Measurements from ENCODE around the gene GDF10. TPM values are rescaled to one million over a fixed set of nuclear protein-coding genes. Genes with fewer than 3 reads are reported as not detected.

Gene GDF10
- total RNA-seq, 4 donors from 2014 or later, result 0.29 to 12.6 (median 0.57) TPM

DNA sequence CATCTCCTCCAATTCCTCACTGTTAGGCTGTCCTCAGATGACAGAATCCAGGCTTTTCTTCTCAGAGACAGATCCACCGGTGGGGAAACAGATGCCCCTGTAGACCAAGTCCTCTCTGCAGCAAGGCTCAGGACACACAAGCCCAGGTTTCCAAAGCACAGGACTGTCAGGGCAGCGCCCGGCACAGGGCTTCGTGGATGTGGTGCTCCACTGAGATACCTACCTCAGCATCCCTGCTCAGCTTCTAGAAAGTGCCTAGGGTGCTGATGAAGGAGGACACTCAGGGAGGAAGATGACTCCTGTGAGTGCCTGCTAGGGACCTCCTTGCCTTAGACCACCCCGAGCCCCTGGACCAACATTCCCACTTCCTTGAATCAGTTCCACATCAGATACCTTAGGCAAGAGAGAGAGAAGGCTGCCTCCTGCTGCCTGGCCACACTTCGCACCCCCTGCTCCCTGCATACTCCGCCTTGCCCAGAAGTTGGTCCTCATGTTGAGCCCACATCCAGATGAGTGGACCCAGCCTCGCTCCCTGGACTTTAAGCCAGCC lies 39.3 kb downstream of the GDF10 start:
- no peak for TF ChIP-seq POLR2A (IDR thresholded peaks at IDR 0.05)
- TF ChIP-seq, protein P1, sequence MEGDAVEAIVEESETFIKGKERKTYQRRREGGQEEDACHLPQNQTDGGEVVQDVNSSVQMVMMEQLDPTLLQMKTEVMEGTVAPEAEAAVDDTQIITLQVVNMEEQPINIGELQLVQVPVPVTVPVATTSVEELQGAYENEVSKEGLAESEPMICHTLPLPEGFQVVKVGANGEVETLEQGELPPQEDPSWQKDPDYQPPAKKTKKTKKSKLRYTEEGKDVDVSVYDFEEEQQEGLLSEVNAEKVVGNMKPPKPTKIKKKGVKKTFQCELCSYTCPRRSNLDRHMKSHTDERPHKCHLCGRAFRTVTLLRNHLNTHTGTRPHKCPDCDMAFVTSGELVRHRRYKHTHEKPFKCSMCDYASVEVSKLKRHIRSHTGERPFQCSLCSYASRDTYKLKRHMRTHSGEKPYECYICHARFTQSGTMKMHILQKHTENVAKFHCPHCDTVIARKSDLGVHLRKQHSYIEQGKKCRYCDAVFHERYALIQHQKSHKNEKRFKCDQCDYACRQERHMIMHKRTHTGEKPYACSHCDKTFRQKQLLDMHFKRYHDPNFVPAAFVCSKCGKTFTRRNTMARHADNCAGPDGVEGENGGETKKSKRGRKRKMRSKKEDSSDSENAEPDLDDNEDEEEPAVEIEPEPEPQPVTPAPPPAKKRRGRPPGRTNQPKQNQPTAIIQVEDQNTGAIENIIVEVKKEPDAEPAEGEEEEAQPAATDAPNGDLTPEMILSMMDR (IDR thresholded peaks at IDR 0.05), result no peak
- WGBS, 2 donors, result 94% methylated on average over 7 of the region's 8 CpGs; no CpG with 5 or more reads in 1 of the 2 donors
- no peak for DNase-seq

DNA sequence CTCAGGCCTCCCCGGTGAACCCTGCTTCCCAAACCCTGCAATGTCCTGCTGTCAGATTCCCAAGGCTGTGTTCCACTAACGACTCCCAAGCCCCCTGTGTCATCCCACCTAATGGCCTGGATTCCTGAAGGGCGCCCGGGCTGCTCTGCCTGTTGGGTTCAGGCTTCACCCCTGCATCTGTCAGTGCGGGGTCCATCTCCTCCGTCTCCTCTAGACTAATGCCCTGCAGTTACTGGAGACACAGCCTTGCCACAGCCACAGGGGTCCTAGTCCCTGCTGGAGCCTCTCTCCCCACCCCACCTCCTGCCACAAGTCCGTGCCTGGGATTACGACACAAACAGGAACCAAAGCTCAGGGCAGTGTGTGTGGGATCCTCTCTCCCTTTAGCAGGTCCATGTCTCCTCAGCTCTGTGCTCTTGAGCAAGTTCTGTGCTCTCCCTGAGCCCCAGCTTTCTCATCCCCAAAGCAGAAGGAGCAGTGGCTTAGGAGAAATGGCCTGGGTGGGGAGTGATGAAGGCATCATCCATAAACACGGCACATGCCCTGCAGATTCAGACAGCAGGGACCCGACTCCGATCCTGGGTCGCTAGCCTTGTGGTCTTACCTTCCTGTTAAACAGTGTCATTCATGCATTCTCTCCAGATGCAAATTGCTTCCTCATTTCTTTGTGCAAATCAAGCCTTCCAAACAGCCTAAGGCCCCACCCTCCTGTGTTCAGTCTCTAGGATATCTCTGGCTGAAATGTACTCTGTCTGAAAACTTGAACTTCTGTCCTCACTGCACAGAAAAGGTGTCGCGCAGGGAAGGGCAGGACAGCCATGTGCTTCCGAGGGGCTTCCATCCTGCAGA lies 40.0 kb downstream of the GDF10 start:
- WGBS, 2 donors, result 42 to 62% methylated on average over 6 to 10 of the region's 15 CpGs
- no peak overlapping the region for H3K27ac ChIP-seq
- DNase-seq, result no peak
- peaks cover 0 to 16% (median 0%) of the 10 kb centered on the region in 4 donors for H3K27me3 ChIP-seq
- H3K4me3 ChIP-seq, result no peak overlapping the region
- H3K9me3 ChIP-seq, result no peaks in the 10 kb centered on the region
- no peaks in the 10 kb centered on the region for H3K36me3 ChIP-seq
- intact Hi-C loops (cut with DNase I), result no loop called here
- no peaks in the 10 kb centered on the region for H3K4me1 ChIP-seq
- TF ChIP-seq, protein P1 (IDR thresholded peaks at IDR 0.05), result no peak
- TF ChIP-seq POLR2A (IDR thresholded peaks at IDR 0.05), result no peak

More for the DNA sequence above, 39.3 kb downstream of the GDF10 start:
- intact Hi-C loops (cut with DNase I), result no loop called here
- Histone ChIP-seq H3K36me3 (no peaks in the 10 kb centered on the region), H3K4me3 (no peak overlapping the region), H3K4me1 (no peaks in the 10 kb centered on the region), H3K27me3 (peaks cover 0 to 20% (median 0%) of the 10 kb centered on the region in 4 donors), H3K27ac (no peak overlapping the region), H3K9me3 (no peaks in the 10 kb centered on the region)

DNA sequence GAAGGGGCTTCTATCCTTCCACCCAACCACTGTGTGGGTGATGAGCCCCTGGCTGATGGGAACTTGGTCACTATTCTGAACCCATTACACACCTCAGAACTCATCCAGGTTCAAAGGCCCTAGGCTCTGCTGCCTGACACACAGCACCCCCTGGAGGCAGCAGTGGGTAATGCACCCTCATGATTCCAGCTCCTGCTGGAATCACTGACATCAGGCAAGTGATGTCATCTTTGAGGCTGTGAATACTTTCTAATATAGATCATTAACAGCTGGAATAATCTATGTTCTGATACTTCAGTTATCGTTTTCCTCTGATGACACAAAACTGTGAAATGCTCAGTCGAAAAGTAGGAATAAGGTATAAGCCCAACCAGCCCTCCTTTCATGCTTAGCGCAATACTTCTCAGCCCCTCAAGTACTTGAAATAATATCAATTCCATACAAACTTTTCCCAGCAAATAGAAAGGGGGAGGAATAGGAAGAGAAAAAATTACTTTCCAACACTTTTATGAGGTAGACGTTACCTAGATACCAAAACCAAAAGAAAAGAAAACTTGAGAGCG lies 40.7 kb downstream of the GDF10 start:
- no peak overlapping the region for H3K4me3 ChIP-seq
- no peaks in the 10 kb centered on the region for H3K9me3 ChIP-seq
- TF ChIP-seq POLR2A (IDR thresholded peaks at IDR 0.05), result no peak
- TF ChIP-seq, protein P1 (IDR thresholded peaks at IDR 0.05), result peak; percentile 65 to 98 (median 92)
- no peaks in the 10 kb centered on the region for H3K36me3 ChIP-seq
- no peak overlapping the region for H3K27ac ChIP-seq
- no peaks in the 10 kb centered on the region for H3K4me1 ChIP-seq
- peaks cover 0 to 14% (median 0%) of the 10 kb centered on the region in 4 donors for H3K27me3 ChIP-seq
- DNase-seq, result no peak
- 60 to 67% methylated on average over 5 of the region's 5 CpGs for WGBS, 2 donors
- intact Hi-C loops (cut with DNase I), result no loop called here

DNA sequence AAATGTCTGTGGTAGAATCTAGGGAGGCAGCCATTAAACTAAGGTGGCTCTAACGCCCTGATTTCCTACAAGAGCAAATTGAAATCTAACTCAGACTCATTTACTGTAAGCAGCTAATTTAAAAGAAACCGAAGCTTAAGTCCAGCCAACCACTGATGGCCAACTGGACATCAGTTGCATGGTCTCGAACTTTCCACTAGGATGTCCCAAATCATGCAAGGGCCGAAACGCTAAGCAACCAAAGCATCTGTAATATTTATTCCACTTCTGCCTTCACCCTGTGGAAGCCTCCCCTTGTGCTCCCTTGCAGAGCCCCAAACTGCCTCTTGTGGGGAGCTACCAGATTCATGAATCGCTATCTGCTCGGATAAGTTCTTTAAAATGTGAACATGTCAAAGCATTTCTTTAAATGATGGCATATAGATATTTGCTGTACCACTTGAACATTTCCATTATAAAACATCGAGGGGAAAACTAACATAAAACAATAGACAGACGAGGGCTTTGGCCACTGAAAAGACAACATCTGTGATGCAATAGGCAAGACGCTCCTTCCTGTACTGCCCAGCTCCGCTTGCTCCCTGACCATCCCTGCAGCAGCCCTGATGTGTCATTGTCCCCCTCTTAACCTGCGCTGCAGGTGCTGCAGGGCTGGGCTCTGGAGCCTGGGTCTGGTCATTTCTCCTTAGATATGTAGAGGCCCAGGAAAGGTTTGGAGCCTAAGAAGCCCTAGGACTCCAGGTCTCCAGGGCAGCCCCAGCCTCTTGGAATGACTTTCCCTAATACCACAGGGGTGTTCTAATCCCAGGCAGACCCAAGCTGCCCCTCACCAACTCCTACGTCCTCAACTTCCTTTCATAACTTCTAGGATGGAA lies 45.2 kb downstream of the GDF10 start:
- no peak for DNase-seq
- Histone ChIP-seq H3K4me1 (no peaks in the 10 kb centered on the region), H3K27me3 (no peaks in the 10 kb centered on the region), H3K9me3 (no peaks in the 10 kb centered on the region), H3K4me3 (no peak overlapping the region), H3K27ac (no peak overlapping the region), H3K36me3 (no peaks in the 10 kb centered on the region)
- WGBS, 2 donors, result 85 to 87% methylated on average over 13 of the region's 13 CpGs
- TF ChIP-seq, protein P1 (IDR thresholded peaks at IDR 0.05), result no peak
- no peak for TF ChIP-seq POLR2A (IDR thresholded peaks at IDR 0.05)
- intact Hi-C loops (cut with DNase I), result no loop called here

Measured in esophagus squamous epithelium (tissue), 5 donors.